Cortex of kidney (tissue), 1 donor: Measurements from ENCODE around the gene PLCB1.

ENCODE experiments used
- DNase-seq: peaks from one replicate; lab custom pipeline; 2025; lab: John Stamatoyannopoulos, UW

Gene PLCB1

GRCh38 chr20:8661229-8661952 lies 529.3 kb downstream of the PLCB1 start:
- no peak for DNase-seq

DNA sequence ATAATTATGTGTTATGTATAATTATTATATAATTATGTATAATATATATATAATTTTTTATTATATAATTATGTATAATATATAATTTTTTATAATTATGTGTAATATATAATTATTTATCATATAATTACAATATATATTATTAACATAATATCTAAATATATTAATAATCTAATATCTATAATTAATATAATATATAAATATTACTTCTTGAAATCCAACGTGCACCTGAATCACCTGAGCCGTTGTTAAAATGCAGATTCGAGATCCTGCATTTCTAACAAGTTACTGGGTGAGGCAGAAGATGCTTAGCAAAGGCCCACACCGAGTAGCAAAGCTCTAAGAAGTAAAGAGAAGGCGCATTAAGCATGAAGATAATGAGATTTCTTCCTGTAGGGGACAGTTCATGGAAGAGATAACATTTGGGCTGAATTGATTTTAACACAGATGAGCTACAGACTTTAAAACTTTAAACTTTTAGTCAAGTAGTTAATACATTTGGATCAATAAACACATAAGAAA lies 530.4 kb downstream of the PLCB1 start:
- no peak for DNase-seq

GRCh38 chr20:8663424-8663823 lies 531.4 kb downstream of the PLCB1 start:
- no peak for DNase-seq

GRCh38 chr20:8664778-8665177 lies 532.7 kb downstream of the PLCB1 start:
- no peak for DNase-seq

DNA sequence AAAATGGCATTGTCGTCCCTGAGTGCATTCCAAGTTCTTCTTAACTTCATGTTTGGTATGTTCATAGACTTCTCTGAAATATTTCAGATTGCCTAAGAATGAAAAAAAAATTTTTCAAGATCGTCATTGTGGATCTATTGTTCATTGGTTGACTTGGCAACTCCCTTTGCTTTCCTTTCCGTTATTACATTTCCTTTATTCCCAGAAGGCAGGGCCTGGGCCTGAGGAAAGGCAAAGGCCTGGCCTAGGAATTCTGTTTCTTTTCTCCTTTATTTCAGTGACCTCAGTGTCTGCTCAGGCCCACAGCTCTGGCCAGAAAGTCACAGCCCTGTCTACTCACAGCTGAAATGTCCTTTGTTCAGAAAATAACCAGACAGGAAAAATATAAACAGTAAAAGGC lies 535.2 kb downstream of the PLCB1 start:
- no peak for DNase-seq

GRCh38 chr20:8670207-8670892 lies 538.3 kb downstream of the PLCB1 start:
- no peak for DNase-seq

DNA sequence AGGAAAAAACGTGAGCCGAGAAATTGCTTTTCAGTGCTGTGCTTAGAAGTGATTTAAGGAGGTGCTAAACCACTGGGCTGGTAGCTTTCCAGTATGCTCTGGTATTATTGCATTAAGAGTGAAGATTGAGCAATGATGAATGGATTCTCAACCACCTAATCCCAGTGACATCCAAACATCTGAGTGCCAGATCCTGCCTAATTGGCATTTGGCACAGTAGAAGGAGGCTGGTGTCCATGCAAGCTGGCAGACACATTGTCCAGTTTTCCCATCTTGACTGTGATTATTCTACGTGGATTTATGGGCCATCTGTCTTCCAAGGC lies 538.8 kb downstream of the PLCB1 start:
- no peak for DNase-seq

DNA sequence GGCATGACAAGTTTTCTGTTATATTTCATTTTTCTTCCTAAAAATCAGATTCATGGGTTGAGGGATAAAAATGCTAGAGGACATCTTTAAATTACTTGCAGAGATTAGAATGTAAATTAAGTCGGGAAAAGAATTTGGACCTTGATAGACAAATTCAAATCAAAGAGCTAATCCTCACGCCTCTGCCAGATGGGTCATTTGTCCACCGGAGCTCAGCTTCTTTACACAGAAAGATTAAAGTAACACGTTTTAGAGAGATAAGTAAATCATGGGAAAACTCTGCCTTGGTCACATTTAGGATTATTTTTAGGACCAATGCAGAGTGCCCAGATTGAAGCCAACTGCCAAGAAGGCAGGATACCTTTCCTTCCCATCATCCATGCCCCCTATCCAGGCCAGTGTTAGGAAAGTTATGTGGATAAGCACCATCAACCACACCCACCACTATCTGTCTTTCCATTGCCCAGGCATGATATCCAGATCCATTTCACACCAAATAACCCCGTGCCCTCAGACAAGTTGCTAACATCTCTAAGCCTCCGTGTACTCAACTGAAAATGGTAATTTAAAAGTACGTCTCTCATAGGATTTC lies 539.4 kb downstream of the PLCB1 start:
- DNase-seq = no peak

- DNase-seq = no peak
These were observed 541.0 kb downstream of the PLCB1 start for GRCh38 chr20:8673116-8673515.

DNA sequence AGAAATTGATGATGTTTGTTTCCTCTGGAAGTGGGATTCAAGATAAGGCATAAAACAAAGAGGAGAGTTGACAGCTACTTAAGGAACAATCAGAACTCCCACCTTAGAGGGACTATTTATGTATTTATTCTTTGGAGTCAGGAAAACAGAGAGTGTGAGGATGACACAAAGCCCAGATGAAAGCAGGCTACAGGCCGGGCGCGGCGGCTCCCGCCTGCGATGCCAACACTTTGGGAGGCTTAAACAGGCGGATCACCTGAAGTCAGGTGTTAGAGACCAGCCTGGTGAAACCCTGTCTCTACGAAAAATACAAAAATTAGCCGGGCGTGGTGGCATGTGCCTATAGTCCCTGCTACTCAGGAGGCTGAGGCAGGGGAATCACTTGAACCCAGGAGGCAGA lies 543.8 kb downstream of the PLCB1 start:
- DNase-seq = no peak

DNA sequence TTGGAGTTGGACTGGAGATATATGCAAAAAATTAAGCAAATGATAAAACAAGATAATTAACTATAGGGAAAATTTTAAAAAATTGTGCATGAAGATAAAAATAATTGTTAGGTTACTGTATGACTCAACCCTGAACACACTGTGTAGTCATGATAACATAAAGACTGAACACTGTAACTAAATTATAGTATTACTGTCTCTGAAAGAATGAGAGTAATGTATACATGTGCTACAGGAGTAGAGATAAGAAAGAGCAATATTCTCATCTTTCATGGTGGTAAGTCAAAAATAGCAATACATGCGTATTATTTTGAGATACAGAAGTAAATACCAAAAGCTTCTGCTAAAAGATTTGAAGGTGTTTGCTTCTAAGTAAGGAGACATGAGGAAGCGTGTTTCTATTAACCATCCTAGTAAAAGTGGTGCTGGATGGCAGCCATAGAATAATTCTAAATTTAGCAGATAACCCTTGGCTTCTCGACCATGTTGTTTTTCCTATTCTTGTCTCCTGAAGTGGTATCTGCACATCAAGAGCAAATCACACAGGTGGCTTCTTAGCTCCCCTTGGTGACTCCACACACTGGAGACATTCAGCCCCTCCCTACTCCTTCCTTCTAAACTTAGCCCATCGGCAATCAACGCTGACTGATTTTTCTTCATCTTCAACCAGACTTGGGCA lies 546.2 kb downstream of the PLCB1 start:
- DNase-seq = no peak

DNA sequence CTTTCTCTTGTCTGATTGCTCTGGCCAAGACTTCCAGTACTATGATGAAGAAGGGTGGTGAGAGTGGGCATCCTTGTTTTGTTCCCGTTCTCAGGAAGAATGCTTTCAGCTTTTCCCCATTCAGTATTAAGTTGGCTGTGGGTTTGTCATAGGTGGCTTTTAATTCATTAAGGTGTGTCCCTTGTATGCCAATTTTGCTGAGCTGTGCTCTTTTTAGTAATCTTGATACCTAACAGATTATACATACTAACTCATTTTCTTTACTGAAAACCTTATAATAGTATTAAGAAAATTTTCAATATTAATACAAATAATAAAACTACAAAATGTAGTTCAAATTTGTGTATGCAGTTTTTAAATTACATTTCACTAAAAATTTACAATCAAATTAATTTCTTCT lies 557.3 kb downstream of the PLCB1 start:
- DNase-seq = no peak

DNA sequence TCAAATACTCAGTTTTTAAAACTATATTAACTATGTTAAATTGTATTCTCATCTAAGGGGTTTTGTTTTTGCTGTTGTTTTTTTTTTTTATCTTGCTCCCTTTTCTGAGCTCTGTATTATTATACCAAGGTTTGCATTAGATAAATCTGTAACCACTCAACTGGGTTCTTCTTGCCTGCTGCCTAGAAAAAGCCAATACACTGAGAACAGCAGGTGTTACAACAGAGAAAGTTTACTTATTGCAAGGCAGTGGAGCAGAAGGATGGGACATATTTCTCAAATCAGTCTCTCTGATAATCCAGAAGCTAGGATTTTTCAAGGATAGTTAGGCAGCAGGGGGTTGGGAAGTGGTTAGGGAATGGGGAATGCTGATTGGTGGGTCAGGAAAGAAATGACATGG lies 558.0 kb downstream of the PLCB1 start:
- DNase-seq = no peak

- DNase-seq = no peak
These were observed 561.6 kb downstream of the PLCB1 start for GRCh38 chr20:8693709-8694108.

- no peak for DNase-seq
These were observed 568.7 kb downstream of the PLCB1 start for GRCh38 chr20:8700756-8701155.

DNA sequence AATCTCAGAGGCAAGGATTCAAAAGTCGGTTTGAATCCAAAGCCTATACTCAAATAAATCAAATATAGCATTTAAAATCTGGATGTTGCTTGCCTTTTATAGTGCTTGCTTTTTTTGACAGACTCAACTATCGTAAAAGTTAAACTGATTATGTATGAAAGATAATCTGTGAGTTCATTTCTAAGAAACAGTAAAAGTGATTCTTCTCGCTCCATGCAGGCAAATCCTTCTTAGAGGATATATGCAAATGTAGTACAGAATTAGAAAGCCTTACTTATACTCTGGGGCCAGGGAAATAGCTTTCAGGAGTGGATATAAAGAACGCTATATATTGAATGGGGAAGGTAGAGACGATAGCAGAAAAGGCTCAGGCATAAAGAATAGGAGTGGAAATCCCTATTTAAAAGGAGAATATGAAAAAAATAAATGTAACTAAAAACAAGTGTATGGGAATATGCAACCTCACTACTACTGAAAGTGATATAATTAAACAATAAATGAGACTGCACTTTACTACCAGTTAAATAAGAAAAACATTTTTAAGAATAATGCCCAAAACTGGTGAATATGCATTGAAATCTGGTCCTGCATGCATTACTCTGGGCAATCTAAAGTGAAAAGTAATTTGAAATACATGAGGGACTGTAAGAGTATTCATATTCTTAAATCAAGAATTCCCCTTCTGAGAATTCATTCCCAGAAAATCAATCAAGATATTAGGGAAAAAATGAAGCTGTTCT lies 575.1 kb downstream of the PLCB1 start:
- no peak for DNase-seq

- no peak for DNase-seq
These were observed 577.6 kb downstream of the PLCB1 start for GRCh38 chr20:8709627-8710026.

DNA sequence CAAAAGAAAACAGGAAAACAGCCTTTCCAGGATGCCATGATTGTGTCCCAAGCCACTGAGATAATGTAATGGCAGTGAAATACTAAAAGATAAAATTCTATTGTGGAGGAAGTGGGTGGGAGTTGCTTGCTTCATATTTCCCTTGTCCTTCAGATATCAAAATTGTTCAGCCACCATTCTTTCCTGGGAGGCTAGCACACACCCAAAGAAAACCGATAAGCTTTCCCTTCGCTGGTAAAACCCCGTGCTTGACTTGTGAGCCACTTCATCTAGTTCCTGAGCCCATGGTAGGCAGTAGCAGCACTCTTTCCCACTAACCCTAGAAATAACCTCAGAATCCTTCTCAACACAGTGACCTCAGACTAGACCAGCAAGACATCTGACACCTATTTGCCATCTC lies 579.4 kb downstream of the PLCB1 start:
- no peak for DNase-seq

DNA sequence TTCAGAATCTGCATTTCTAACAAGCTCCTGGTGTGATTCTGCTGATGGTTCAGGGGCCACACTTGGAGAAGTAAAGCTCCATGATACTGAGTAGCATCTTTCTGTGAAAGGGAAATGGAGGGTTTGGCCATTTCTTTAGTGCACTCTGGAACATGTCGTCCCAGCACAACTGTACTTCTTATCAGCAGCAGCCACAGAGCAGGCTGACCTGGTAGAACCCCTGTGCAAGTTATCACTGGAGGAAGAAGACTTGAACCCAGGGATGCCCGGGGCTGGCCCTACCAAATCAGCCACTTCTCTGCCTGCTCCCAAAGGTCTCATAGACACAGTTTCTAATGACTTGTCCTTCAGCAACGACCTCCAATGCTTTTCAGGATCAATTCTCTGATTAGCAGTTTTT lies 582.1 kb downstream of the PLCB1 start:
- no peak for DNase-seq

DNA sequence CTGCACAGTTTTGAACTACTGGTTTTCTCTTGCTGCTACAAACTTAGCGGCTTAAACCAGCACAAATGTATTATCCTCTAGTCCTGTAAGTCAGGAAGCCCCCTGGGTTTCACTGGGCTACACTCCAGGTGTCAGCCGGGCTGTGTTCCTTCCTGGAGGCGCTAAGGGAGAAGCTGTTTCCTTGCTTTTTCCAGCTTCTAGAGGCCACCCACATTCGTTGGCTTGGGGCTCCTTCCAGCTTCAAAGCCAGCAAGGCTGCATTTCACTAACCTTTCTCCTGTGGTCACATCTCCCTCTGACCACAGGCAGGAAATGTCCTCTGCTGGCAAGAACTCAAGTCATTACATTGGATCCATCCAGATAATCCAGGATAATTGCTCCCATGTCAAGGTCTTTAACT lies 586.2 kb downstream of the PLCB1 start:
- DNase-seq = no peak

GRCh38 chr20:8720089-8720488 lies 588.0 kb downstream of the PLCB1 start:
- no peak for DNase-seq

GRCh38 chr20:8721098-8721497 lies 589.0 kb downstream of the PLCB1 start:
- DNase-seq = no peak
